SHP77 (cell line): Measurements from ENCODE around the gene ABCB1.

ENCODE experiments used
- DNase-seq, 2 experiments: peaks; one replicate each; lab custom pipeline; 2025; lab: John Stamatoyannopoulos, UW

Gene ABCB1

GRCh38 chr7:87513735-87514335 is 86.8 kb downstream of the ABCB1 start:
- no peak for DNase-seq

DNA sequence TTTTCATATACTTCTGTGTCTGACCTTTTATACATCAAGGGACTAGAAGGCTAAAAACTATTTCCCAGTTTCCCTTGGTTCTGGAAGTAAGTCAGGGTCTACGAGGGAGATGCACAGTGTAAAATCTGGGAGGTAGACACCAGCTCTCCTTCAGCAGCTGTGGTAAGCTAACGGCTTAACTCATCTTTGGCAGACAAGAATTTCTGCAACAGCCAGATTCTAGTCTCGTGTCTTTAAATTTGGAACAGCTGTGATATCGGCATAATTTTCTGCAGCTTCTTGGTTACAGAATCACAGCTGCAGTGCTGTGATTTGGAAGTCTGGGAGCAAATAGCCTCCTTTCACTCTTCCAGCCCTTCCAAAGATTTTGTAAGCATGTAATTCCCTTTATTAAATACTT is 87.8 kb downstream of the ABCB1 start:
- no peak for DNase-seq

DNA sequence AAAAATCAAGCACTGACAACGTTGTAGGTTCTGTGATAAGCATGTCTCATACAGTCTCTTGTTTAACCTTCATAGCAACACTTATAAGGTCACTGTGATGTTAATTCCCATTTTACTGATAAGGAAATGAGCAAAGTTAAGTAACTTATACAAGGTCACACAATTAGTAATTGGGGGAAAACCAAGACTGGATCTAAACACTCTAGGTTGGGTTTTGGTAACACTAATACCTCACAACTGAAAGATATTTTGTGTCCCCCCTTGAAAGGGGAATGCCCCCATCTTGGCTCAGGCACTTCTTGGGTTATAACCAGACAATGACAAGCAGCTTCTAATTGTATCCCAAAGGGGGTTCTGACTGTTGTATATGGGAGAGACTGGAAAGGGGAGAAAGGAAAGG is 89.2 kb downstream of the ABCB1 start:
- DNase-seq = no peak

DNA sequence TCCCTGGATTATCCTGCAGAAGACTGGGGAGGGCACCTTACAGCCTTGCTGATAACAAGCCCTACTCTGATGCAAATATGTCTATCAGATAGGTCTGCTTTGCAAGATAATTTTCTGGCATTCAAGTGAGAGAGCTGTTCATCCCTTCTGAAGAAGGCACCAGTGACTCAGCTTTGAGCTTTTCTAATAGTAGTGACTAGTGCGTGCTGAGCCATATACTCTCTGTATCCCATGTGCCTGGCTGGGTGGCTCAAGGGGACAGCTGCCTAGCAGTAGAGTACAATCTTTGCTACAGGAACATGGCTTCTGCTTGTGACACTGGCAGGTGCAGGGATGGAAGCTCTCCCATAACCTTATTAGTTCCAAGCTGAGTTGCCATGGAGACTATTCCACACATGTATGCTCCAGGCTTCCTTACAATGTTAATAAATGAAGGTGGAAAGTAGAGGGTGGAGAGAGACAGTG is 90.2 kb downstream of the ABCB1 start:
- no peak for DNase-seq

GRCh38 chr7:87507446-87507845 is 93.2 kb downstream of the ABCB1 start:
- no peak for DNase-seq

DNA sequence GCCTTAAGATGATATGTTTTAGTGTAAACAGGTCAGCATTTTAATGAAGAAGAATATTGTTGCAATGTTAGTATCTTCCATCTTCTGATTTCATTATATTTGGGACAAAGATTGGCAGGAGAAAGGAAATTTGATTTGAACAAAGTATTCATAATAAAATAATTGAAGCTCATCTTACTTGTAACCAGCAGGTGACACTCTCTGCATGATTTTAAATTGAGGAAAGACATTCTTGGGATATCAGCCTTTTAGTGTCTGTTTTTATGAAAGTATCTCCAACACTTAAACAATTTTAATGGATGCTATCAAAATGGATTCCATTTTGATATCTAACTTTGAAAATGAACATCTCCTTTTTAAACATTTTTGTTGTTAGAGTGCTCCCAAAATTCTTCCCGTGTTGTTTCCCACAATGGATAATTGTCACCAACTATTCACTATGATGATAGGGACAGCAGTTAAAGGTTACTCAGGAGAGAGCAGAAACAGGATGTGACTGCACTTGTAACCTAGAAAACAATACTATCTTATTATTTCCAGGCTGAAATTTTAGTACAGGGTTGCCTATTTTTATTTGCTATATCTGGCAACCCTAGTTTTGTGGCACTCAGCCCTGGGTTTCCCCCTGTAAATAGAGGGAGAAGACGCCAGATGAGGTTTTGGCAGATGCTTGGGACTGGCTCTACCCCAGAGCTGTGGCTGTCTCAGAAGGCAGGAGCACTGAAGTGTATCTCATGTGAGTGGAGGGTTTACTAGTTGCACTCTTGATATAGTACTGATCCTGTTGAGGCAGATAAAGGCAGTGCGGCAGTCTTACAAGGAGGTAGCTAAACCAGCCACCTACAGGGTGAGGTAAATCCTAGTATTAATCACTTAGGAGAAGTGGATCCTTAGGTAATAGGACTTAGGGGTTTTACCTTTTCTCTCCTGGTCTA is 94.2 kb downstream of the ABCB1 start:
- no peak for DNase-seq

- DNase-seq = no peak
These were observed 95.0 kb downstream of the ABCB1 start for GRCh38 chr7:87505557-87506245.

GRCh38 chr7:87505122-87505521 is 95.6 kb downstream of the ABCB1 start:
- no peak for DNase-seq

GRCh38 chr7:87499494-87499893 is 101.2 kb downstream of the ABCB1 start:
- no peak for DNase-seq

- DNase-seq = no peak
These were observed 101.8 kb downstream of the ABCB1 start for GRCh38 chr7:87498893-87499292.

GRCh38 chr7:87497482-87497881 is 103.2 kb downstream of the ABCB1 start:
- DNase-seq = no peak

- no peak for DNase-seq
These were observed 105.3 kb downstream of the ABCB1 start for GRCh38 chr7:87495366-87495765.

GRCh38 chr7:87494454-87494853 is 106.2 kb downstream of the ABCB1 start:
- no peak for DNase-seq

DNA sequence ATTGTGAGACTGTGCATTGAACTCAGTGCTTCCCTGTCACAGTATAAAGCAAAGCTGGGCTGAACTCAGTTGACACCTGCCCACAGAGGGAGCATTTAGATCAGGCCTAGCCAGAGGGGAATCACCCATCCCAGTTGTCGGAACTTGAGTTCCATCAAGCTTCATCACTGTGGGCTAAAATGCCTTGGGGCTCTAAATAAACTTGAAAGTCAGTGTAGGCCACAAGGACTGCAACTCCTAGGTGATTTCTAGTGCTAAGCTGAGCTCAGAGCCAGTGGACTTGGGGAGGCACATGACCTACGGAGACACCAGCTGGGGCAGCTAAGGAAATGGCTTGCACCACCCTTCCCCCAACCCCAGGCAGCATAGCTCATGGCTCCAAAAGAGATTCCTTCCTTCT is 117.6 kb downstream of the ABCB1 start:
- DNase-seq = no peak

DNA sequence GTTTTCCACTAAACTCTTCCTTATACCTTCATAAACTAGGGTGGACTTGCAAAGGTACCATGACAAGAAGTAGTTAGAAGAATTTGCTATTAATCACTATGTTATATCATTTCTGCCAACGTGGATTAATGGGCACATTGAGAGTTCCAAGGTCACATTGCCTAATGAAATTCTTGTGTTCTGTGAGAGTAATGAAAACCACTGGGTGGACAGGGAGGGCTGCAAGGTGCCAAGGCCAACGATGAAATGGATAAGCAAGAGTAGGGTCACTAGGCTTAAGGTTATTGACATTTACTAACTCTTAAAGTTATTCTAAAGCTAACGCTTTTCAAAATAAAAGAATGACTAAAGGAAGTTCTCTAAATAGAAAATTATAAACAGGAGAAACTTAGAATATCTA is 118.6 kb downstream of the ABCB1 start:
- DNase-seq = no peak

GRCh38 chr7:87480386-87480785 is 120.3 kb downstream of the ABCB1 start:
- DNase-seq = no peak

DNA sequence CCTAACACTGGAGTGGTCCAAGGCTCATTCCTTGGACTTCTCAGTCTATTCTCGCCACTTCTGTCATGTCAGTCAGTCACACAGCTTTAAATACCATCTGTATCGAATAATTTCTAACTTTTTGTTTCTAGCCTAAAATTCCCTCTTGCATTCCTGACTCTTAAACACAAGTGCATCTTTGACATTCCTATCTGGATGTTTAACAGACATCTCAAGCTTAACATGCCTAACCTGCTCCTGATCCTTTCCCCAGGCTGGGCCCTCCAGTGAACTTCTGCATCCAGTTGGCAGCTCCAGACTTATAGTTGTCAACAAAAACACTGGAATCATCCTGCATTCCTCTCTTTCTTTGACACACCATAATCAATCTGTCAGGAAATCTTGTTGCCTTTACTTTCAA is 120.7 kb downstream of the ABCB1 start:
- DNase-seq = no peak

DNA sequence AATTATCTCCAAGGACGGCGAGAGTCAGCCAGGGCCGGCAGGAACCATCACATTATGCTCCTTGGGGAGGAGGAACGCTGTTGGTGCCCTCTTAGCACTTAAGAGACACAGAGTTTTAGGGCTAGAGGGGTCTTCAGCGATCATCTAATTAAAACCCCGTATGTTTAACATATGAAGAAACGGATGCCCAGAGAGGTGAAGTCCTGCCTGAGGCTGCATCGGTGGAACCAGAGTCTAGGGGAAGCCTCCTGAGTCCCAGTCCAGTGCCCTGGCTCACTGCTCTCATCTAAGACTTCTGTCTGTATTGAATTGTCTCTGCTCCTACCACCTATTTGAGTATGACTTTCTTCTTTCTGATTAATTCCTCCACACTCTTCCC is 124.5 kb downstream of the ABCB1 start:
- no peak for DNase-seq

DNA sequence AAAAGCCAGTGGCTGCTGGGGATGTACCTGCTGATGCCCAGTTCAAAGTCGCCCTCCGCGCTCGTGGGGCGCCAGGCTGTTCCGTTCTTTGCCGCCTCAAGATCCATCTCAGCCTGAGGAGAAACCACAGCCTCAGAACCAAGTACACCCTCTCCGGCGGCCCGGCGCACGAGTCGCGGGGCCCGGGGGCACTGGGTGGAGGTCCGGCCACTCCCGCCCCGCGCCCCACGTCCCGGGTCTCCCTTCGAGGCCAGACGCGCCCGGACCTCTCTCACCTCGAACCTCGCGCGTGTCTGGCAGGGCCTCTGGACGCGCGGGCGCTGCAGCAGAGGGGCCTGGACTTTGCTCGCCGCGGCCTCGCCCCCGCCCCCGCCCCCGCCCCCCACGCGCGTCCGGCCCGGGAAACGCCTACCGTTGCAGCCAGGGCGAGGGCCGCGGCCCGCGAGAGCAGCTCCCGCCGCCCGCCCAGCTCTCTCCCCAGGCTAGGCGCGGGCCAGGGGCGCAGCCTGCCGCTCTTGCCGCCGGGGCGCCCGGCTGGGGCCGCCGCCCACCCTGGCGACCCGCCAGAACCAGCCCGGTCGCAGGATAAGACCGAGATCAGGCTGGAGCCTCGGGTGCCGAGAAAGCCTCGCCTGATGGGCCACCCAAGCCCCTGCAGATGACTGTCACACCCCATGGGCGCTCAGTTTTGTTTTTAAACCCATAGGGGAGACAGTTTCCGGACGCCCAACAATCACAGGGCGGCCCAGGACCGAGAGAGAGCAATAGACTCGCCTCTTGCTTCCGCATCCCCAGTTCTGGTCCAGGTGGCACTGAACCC is 125.1 kb downstream of the ABCB1 start, which contains the start of gene ABCB4:
ABCB4 (minus strand) TSS at position 322 of the 820 bp plus-strand sequence; CDS start at position 107, 215 bp downstream.
- DNase-seq = no peak

GRCh38 chr7:87474533-87475358 is 125.9 kb downstream of the ABCB1 start:
- no peak for DNase-seq

DNA sequence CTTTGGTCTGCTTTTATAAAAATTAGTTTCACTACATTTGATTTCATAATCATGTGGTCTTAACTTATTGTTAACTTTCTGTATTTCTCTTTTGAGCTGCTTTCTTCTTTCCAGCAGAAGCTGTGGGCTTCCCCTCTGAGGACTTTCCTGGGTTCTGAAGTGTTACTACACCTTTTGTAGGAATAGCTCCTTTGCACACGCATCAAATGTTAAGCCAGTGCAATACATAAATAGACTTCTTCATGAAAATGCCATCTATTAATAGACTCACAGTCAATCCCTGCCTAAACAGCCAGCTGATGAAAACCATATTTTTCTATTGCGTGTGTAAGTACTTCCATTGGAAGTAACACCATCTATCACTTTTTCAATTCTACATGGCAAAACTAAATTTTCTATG is 126.7 kb downstream of the ABCB1 start:
- DNase-seq = no peak
